ENCODE measurements around the gene SLC25A45.

DNA sequence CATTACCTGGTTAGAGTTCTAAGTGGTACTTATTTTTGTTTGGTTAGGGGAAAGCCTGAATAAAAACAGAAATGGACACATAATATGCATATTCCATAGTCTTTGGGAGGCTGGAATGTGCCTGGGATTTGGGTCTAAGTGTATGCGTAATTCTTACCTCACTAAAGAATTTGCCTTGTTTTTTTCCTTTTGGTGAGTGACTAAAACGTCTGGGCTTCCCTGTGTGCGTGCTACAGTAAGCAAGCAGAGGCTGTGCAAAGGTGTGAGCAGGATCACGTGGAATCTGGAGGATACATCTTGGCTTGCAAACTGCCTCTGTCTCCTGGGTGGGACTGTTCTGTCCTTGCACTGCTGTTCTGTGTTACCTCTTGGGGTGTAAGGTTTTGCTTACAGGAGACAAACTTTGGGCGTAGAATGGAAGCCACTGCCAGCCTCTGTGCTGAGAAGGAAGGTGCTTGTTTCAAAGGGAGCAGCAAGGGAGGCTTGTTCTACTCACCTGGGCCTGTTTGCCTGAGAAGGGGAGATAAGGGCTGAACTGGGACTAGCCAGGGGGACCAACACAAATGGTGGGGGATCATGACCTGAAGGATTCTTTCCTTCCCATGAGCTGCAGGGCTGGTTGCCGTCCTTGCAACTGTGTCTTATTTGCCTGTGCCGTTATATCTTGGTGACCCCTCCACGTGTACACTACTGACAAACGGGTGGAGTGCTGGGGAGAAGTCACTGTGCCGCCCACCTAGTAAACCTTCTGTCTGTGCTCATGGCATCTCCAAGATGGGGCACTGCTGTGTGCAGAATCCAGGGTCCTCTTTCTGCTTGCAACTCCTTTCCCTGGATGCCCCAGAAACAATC is 44.6 kb upstream of the SLC25A45 start:
- TF ChIP-seq POLR2A (IDR thresholded peaks at IDR 0.05) = peak in 1 of 2 donors; percentile 18
- no peak for TF ChIP-seq CTCF (IDR thresholded peaks at IDR 0.05)

Data from uterus (tissue), 2 donors.